Kidney (tissue), 14 donors: Measurements from ENCODE around the gene BMP8B. TPM values are rescaled to one million over a fixed set of nuclear protein-coding genes. Genes with fewer than 3 reads are reported as not detected.

ENCODE experiments used
- DNase-seq, 5 donors: peaks; one replicate each; pipeline ENCODE4 v3.0.0-alpha.2; 2013 to 2020
- FAIRE-seq: peaks from 2 replicates; lab custom pipeline; 2012; peaks lifted over from hg19 to GRCh38; lab: Jason Lieb, UNC
- H3K27ac ChIP-seq, 2 donors: one replicate each; pipeline ENCODE4 v1.7.0; 2013; ENCODE audit warnings: low read depth in 2 of 2, low read length in 2 of 2, inconsistent platforms in 1 of 2
- H3K27me3 ChIP-seq: one replicate; pipeline ENCODE4 v1.7.1; 2013; ENCODE audit warnings: low read length, inconsistent platforms; ENCODE audit not compliant: control insufficient read depth, insufficient read depth
- H3K36me3 ChIP-seq, 3 donors: one replicate each; pipeline versions ENCODE4 v1.7.0 to v1.7.1; 2013; ENCODE audit warnings: low read length in 3 of 3, control low read depth in 1 of 3, inconsistent platforms in 1 of 3; ENCODE audit not compliant: insufficient read depth in 3 of 3, control insufficient read depth in 2 of 3
- H3K4me1 ChIP-seq, 3 donors: one replicate each; pipeline versions ENCODE4 v1.7.0 to v1.7.1; 2013; ENCODE audit warnings: low read length in 3 of 3, inconsistent platforms in 1 of 3, low read depth in 1 of 3; ENCODE audit not compliant: control insufficient read depth in 2 of 3, insufficient read depth in 2 of 3
- H3K4me3 ChIP-seq, 3 donors: one replicate each; pipeline versions ENCODE4 v1.7.0 to v1.8.1; 2013; ENCODE audit warnings: low read length in 3 of 3, control low read depth in 1 of 3, inconsistent platforms in 1 of 3
- H3K9ac ChIP-seq, 3 donors: one replicate each; pipeline versions ENCODE4 v1.7.0 to v1.7.1; 2013; ENCODE audit warnings: low read length in 3 of 3, control low read depth in 1 of 3, inconsistent platforms in 1 of 3
- H3K9me3 ChIP-seq, 3 donors: one replicate each; pipeline versions ENCODE4 v1.7.0 to v1.7.1; 2013; ENCODE audit warnings: low read length in 3 of 3, control low read depth in 1 of 3, inconsistent platforms in 1 of 3; ENCODE audit not compliant: control insufficient read depth in 2 of 3, insufficient read depth in 1 of 3
- CTCF ChIP-seq: IDR thresholded peaks from 3 replicates; pipeline ENCODE4 v1.5.1; 2012; ENCODE audit warnings: mild to moderate bottlenecking, moderate library complexity, borderline replicate concordance; ENCODE audit not compliant: insufficient read depth; ENCODE audit errors: extremely low read depth
- intact Hi-C: fragments of 100-400 bp; cut with DNase I; formaldehyde crosslinking; loops from one replicate; pipeline ENCODE4 v1.11.1; 2022
- polyA plus RNA-seq: library from polyadenylated mRNA; stranded (reverse); fragments of 350-450 nt; fragmentation: Illumina TruSeq; extraction: RNeasy Lipid Tissue Mini Kit (QIAGEN cat#74804); gene quantifications from one replicate; pipeline ENCODE4 v1.2.3, GENCODE V29; 2014; ENCODE audit warnings: low read depth, low replicate concordance; ENCODE audit not compliant: insufficient read depth
- total RNA-seq: library from RNA; stranded (reverse); fragmentation: NEBNext Ultra II Directional; extraction: Animal tissue kit (Norgen Biotek cat#: 25700); gene quantifications from one replicate; pipeline ENCODE4 v1.2.1, GENCODE V29; 2021
- donor health status: control.
- donor health status: control.
- donor health status: control.
- donor health status: control.
- donor health status: control.
- donor health status: DM: yes; HTN: yes; CAD: no.
- donor health status: Normal renal cell carcinoma (clear cell type).

BMP8B gene
- total and polyA plus RNA-seq, 2 donors from 2014 or later, result 0.34 to 4.9 TPM

DNA sequence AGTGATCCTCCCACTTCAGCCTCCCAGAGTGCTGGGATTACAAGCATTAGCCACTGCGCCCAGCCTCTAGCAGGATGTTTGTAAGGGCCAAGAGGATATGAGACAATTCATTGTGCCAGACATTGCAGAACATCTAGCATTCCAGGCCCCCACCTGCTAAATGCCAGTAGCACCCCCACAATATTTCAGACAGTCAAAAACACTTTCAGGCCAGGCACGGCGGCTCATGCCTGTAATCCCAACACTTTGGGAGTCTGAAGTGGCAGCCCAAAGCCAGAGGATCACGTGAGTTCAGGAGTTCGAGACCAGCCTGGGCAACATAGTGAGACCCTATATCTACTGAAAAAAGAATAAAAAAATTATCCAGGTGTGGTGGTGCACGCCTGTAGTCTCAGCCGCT, 37.1 kb downstream of the BMP8B start:
- TF ChIP-seq CTCF, result no peak
- no peak for FAIRE-seq

GRCh38 chr1:39745016-39745670, 43.5 kb downstream of the BMP8B start:
- FAIRE-seq (no peak), DNase-seq (peak in 1 of 5 donors; percentile 64)
- Histone ChIP-seq H3K9me3 (no peaks in the 10 kb centered on the region), H3K27me3 (no peaks in the 10 kb centered on the region), H3K27ac (no peak overlapping the region), H3K9ac (no peak overlapping the region), H3K36me3 (peaks cover 6 to 57% (median 51%) of the 10 kb centered on the region in 3 donors), H3K4me1 (no peaks in the 10 kb centered on the region), H3K4me3 (no peak overlapping the region)
- intact Hi-C loops, result no loop called here
- TF ChIP-seq CTCF, result no peak

More for the DNA sequence above, 37.1 kb downstream of the BMP8B start:
- Histone ChIP-seq H3K27me3 (no peaks in the 10 kb centered on the region), H3K9ac (no peak overlapping the region), H3K27ac (no peak overlapping the region), H3K36me3 (peaks cover 12 to 65% (median 64%) of the 10 kb centered on the region in 3 donors), H3K4me1 (no peaks in the 10 kb centered on the region), H3K4me3 (no peak overlapping the region), H3K9me3 (no peaks in the 10 kb centered on the region)
- DNase-seq, result peak in 1 of 5 donors; percentile 5
- intact Hi-C loops, result no loop called here

GRCh38 chr1:39738622-39739366, 49.9 kb downstream of the BMP8B start, which contains the start of gene PPIE:
Gene PPIE (plus strand): TSS chr1:39738882. CDS start chr1:39738901, 19 bp downstream.
- FAIRE-seq, result no peak
- intact Hi-C loops, result no loop called here

More at GRCh38 chr1:39738622-39739366, 49.9 kb downstream of the BMP8B start, which contains the start of gene PPIE:
- DNase-seq, result peak; percentile 94 to 99 (median 96)
- peaks cover 0 to 17% (median 16%) of the 10 kb centered on the region in 3 donors for H3K36me3 ChIP-seq
- no peaks in the 10 kb centered on the region for H3K27me3 ChIP-seq
- peak within 1 kb of the TSS; percentile 82 to 94 (median 87) for H3K9ac ChIP-seq
- peak within 1 kb of the TSS; percentile 95 to 99 (median 99) for H3K4me3 ChIP-seq
- H3K27ac ChIP-seq, result peak within 1 kb of the TSS; percentile 13 to 35
- no peak for TF ChIP-seq CTCF
- H3K4me1 ChIP-seq, result peaks cover 0 to 4% (median 3%) of the 10 kb centered on the region in 3 donors
- no peaks in the 10 kb centered on the region for H3K9me3 ChIP-seq
